Karpas-422 (cell line): ENCODE measurements around the gene CASP10. TPM values are rescaled to one million over a fixed set of nuclear protein-coding genes. Genes with fewer than 3 reads are reported as not detected.

ENCODE experiments used
- DNase-seq: peaks from one replicate; pipeline ENCODE4 v3.0.0-alpha.2; 2015
- H2AFZ ChIP-seq: fragments of 200-600 bp; sonication (generic); 2 replicates; pipeline ENCODE4 v1.6.1; 2014; ENCODE audit warnings: antibody characterized with exemption, low read length, mixed read lengths
- H3K27ac ChIP-seq: fragments of 200-600 bp; sonication (generic); 2 replicates; pipeline ENCODE4 v1.5.1; 2014; ENCODE audit warnings: mild to moderate bottlenecking, low read length, moderate library complexity
- H3K27me3 ChIP-seq: fragments of 200-600 bp; sonication (generic); 2 replicates; pipeline ENCODE4 v1.6.1; 2014; ENCODE audit warnings: low read length, mixed read lengths
- H3K36me3 ChIP-seq: fragments of 200-600 bp; sonication (generic); 2 replicates; pipeline ENCODE4 v1.6.1; 2014; ENCODE audit warnings: low read length, mixed read lengths; ENCODE audit not compliant: insufficient read depth
- H3K4me1 ChIP-seq: fragments of 200-600 bp; sonication (generic); 2 replicates; pipeline ENCODE4 v1.6.1; 2014; ENCODE audit warnings: mild to moderate bottlenecking, low read length, mixed read lengths
- H3K4me2 ChIP-seq: fragments of 200-600 bp; sonication (generic); 2 replicates; pipeline ENCODE4 v1.6.1; 2014; ENCODE audit warnings: low read length, low read depth, mild to moderate bottlenecking; ENCODE audit not compliant: poor library complexity, severe bottlenecking
- H3K4me3 ChIP-seq: fragments of 200-600 bp; sonication (generic); 2 replicates; pipeline ENCODE4 v1.5.1; 2014; ENCODE audit warnings: mild to moderate bottlenecking, antibody characterized with exemption, low read length, mixed read lengths
- H3K79me2 ChIP-seq: fragments of 200-600 bp; sonication (generic); 2 replicates; pipeline ENCODE4 v1.6.1; 2014; ENCODE audit warnings: mild to moderate bottlenecking, low read length, mixed read lengths
- H3K9ac ChIP-seq: fragments of 200-600 bp; sonication (generic); 2 replicates; pipeline ENCODE4 v1.6.0; 2014; ENCODE audit warnings: low read length
- H3K9me2 ChIP-seq: fragments of 200-600 bp; sonication (generic), shearing (Covaris generic); replicated peaks from 2 replicates; pipeline ENCODE4 v1.6.0; 2014; ENCODE audit warnings: mild to moderate bottlenecking, low read length, moderate library complexity; ENCODE audit not compliant: insufficient read depth
- H3K9me3 ChIP-seq: fragments of 300-700, 200-600 bp; sonication (generic); 2 replicates; pipeline ENCODE4 v1.6.1; 2014; ENCODE audit warnings: low read length, mixed read lengths
- H4K20me1 ChIP-seq: fragments of 200-600 bp; sonication (generic); 2 replicates; pipeline ENCODE4 v1.6.1; 2014; ENCODE audit warnings: mild to moderate bottlenecking, antibody characterized with exemption, low read length, low read depth; ENCODE audit not compliant: insufficient read depth
- total RNA-seq: library from RNA; depleted of rRNA; stranded (reverse); fragments of >200 nt; shearing (Covaris generic); gene quantifications from 2 replicates; pipeline ENCODE4 v1.2.3, GENCODE V29; 2014; ENCODE audit warnings: low replicate concordance

CASP10 gene
- total RNA-seq, 1 experiment from 2014 or later = 0.48 TPM

DNA sequence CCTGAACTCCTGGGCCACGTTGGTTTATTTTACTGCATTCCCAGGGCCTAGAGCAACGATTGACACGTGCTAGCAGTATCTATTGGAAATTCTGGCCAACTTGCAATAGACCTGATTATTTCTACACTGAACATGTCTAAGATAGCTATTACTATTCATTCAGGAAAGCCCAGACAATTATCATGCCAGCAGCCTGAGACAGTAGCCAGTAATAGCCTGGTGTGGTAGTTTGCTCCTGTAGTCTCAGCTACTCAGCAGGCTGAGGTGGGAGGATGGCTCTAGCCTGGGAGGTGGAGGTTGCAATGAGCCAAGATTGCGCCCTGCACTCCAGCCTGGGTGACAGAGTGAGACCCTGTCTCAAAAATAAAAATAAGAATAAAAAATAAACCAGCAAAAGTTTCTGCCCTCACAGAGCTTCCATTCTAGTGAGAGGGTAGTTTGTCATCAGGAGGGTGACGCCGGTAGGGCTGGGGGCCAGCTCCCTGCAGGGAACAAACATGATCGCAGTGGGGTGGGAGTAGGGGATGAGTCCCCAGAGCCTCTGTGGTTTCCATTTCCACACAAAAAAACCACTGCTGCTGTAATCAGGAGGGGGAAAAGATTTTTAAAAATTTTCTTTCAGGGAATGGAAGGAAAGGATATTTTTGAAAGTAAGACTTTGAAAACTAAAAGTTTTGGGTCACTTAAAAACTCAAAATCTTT lies 81.7 kb downstream of the CASP10 start:
- Histone ChIP-seq H3K27ac (no peak overlapping the region), H4K20me1 (peaks cover 24% of the 10 kb centered on the region; the same call in 1 of the 2 replicates)

GRCh38 chr2:201266629-201267028 lies 83.7 kb downstream of the CASP10 start:
- H3K9ac ChIP-seq = no peak overlapping the region
- H3K36me3 ChIP-seq = peaks cover 26% of the 10 kb centered on the region; the same call in 1 of the 2 replicates
- peaks cover 68% of the 10 kb centered on the region for H3K79me2 ChIP-seq
- peaks cover 24% of the 10 kb centered on the region for H3K4me1 ChIP-seq
- no peak overlapping the region for H3K4me3 ChIP-seq
- no peak overlapping the region for H3K27ac ChIP-seq
- H4K20me1 ChIP-seq = peaks cover 21% of the 10 kb centered on the region; the same call in 1 of the 2 replicates
- H3K27me3 ChIP-seq = no peaks in the 10 kb centered on the region
- H3K9me3 ChIP-seq = no peaks in the 10 kb centered on the region
- no peak overlapping the region for H3K4me2 ChIP-seq
- no peak overlapping the region for H2AFZ ChIP-seq
- no peaks in the 10 kb centered on the region for H3K9me2 ChIP-seq
- DNase-seq = no peak

More for the DNA sequence above, 81.7 kb downstream of the CASP10 start:
- Histone ChIP-seq H3K9me2 (no peaks in the 10 kb centered on the region), H3K4me1 (peaks cover 41% of the 10 kb centered on the region), H3K27me3 (no peaks in the 10 kb centered on the region), H3K9ac (no peak overlapping the region), H3K36me3 (peaks cover 20% of the 10 kb centered on the region; the same call in 1 of the 2 replicates), H3K79me2 (peaks cover 81% of the 10 kb centered on the region), H3K4me2 (no peak overlapping the region), H3K9me3 (no peaks in the 10 kb centered on the region), H3K4me3 (no peak overlapping the region), H2AFZ (no peak overlapping the region)
- no peak for DNase-seq

DNA sequence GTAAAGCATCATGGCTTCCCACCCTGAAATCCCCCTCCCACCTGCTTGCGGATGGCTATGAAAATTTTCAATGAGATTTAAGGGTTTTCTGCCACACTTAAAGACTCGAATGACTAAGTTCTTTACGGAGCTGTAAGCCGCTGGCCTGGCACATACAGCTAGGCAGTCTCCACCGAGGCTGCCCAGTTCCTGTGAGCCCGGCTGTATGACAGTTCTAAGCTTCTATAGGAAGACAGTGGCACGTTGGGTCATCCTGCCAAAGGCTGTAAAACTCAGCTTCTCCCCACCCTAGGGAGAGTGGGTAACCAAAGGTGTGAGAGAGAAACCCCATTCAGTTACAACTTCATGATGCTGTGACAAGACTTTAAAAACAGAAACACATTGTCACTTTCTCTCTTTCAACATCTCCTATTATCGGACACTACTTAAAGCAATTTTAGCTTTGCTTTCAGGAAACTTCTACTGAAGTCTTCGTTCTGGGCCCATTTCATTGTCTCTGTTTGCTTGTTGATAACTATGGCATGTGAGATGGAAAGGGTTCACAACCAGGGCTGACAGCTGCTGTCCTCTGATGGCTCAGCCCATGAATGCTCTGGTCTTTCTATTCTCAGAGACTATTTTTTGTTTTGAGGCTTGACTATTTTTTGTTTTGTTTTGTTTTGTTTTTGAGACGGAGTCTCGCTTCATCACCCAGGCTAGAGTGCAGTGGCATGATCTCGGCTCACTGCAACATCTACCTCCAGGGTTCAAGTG lies 84.5 kb downstream of the CASP10 start:
- Histone ChIP-seq H3K79me2 (peaks cover 61% of the 10 kb centered on the region), H3K36me3 (peaks cover 32% of the 10 kb centered on the region; the same call in 1 of the 2 replicates), H3K4me2 (no peak overlapping the region), H3K27ac (no peak overlapping the region), H3K9me2 (no peaks in the 10 kb centered on the region), H2AFZ (no peak overlapping the region), H4K20me1 (peaks cover 21% of the 10 kb centered on the region; the same call in 1 of the 2 replicates), H3K9me3 (no peaks in the 10 kb centered on the region), H3K9ac (no peak overlapping the region), H3K4me3 (no peak overlapping the region), H3K27me3 (no peaks in the 10 kb centered on the region), H3K4me1 (peaks cover 17% of the 10 kb centered on the region)
- no peak for DNase-seq

DNA sequence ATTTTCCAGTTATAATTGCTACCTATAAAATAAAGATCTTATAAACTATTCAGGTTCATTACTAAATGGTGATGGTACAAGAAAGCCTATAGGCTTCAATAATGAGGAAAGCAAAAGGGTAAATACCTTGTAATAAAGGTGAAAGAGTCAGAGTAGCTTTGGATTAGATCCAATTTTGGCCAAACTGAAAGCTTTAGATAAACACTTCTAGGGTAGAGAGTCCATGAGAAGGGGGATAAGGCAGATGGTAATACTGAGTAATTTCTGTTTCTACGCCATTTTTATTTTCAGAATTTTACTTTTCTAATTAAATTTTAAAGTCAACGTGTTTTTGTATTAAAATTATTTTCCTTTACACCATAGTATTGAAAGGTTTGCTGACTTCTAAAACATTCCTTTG lies 86.8 kb downstream of the CASP10 start:
- Histone ChIP-seq H3K79me2 (peaks cover 38% of the 10 kb centered on the region), H3K36me3 (peaks cover 35% of the 10 kb centered on the region; the same call in 1 of the 2 replicates), H3K4me1 (no peaks in the 10 kb centered on the region), H2AFZ (no peak overlapping the region), H4K20me1 (no peaks in the 10 kb centered on the region; the same call in 1 of the 2 replicates), H3K9me3 (no peaks in the 10 kb centered on the region), H3K4me3 (no peak overlapping the region), H3K27me3 (no peaks in the 10 kb centered on the region), H3K9me2 (no peaks in the 10 kb centered on the region), H3K9ac (no peak overlapping the region), H3K4me2 (no peak overlapping the region), H3K27ac (no peak overlapping the region)
- no peak for DNase-seq

DNA sequence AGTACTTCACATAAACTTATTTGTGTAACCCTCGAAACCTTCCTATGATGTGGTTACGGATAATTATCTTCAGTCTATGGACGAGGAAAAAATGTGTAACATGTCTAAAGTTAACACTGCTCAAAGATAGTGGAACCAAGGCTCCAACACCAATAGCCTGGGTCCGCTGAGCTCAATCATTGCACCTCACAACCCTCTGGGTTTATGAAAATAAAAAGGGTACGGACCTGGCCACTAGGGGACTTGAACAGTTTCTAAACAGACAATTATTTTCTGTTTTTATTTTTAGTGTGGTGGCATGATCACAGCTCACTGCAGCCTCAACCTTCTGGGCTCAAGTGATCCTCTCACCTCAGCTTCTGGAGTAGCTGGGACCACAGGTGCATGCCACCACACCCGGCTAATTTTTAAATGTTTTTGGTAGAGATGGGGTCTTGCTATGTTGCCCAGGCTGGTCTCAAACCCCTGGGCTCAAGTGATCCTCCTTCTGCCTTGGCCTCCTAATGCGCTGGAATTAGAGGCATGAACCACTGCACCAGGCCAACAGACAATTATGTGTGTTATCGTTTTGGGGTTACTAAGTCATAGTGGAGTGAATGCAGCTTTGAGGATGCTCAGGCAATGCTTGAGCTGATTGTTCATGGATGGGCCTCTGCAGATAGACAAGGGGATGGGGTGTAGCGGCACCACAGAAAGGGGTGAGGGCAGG lies 87.5 kb downstream of the CASP10 start:
- Histone ChIP-seq H3K36me3 (peaks cover 42% of the 10 kb centered on the region; the same call in 1 of the 2 replicates), H3K9me3 (no peaks in the 10 kb centered on the region), H3K27me3 (no peaks in the 10 kb centered on the region), H3K4me2 (no peak overlapping the region), H4K20me1 (no peaks in the 10 kb centered on the region; the same call in 1 of the 2 replicates), H3K9me2 (no peaks in the 10 kb centered on the region), H3K9ac (no peak overlapping the region), H3K27ac (no peak overlapping the region), H3K4me3 (no peak overlapping the region), H3K4me1 (no peaks in the 10 kb centered on the region), H3K79me2 (peaks cover 31% of the 10 kb centered on the region), H2AFZ (no peak overlapping the region)
- no peak for DNase-seq

- Histone ChIP-seq H3K4me2 (no peak overlapping the region), H3K4me3 (no peak overlapping the region), H3K4me1 (no peaks in the 10 kb centered on the region), H3K79me2 (peaks cover 18% of the 10 kb centered on the region), H3K27ac (no peak overlapping the region), H4K20me1 (no peaks in the 10 kb centered on the region), H2AFZ (no peak overlapping the region), H3K36me3 (peaks cover 50% of the 10 kb centered on the region), H3K9ac (no peak overlapping the region), H3K27me3 (no peaks in the 10 kb centered on the region), H3K9me2 (no peaks in the 10 kb centered on the region), H3K9me3 (no peaks in the 10 kb centered on the region)
- DNase-seq = no peak
Observed at GRCh38 chr2:201271917-201272316, 89.0 kb downstream of the CASP10 start.

- H3K79me2 ChIP-seq = peaks cover 9% of the 10 kb centered on the region; the same call in 1 of the 2 replicates
- no peaks in the 10 kb centered on the region for H3K9me3 ChIP-seq
- H3K27ac ChIP-seq = no peak overlapping the region
- H3K9me2 ChIP-seq = no peaks in the 10 kb centered on the region
- peaks cover 48% of the 10 kb centered on the region for H3K36me3 ChIP-seq
- no peak overlapping the region for H3K4me2 ChIP-seq
- H3K9ac ChIP-seq = no peak overlapping the region
- H2AFZ ChIP-seq = no peak overlapping the region
- no peaks in the 10 kb centered on the region for H3K4me1 ChIP-seq
- DNase-seq = no peak
- H4K20me1 ChIP-seq = no peaks in the 10 kb centered on the region
- H3K4me3 ChIP-seq = no peak overlapping the region
- no peaks in the 10 kb centered on the region for H3K27me3 ChIP-seq
Observed at GRCh38 chr2:201273330-201273983, 90.5 kb downstream of the CASP10 start.
